ENCODE results near the gene EFNB3. TPM values are rescaled to one million over a fixed set of nuclear protein-coding genes. Genes with fewer than 3 reads are reported as not detected.

Gene EFNB3
- total and polyA plus RNA-seq, 2 of the 8 experiments (the other 6 are each of a cell fraction or from before 2014, with no cell fraction given) = 15.0 to 27.3 TPM

DNA sequence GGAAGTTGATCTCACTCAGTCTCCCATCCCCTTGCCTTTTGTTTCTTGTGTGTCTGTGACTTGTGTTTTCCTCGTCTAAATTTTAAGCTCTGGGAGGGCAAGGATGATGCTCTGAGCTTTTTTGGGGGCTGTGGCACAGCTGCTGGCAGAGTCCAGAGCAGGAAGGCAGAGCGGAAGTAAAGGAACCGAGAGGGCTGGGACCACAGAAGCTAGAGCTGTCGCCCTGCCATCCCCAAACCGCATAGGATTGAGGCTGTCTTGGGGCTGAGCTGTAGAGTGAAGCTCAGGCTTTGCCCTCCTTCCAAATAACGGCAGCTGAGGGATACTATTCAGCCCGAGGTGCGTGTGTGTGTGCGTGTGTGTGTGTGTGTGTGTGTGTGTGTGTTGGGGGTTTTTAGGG, 8.8 kb downstream of the EFNB3 start (continued):
- TF ChIP-seq, protein P1, sequence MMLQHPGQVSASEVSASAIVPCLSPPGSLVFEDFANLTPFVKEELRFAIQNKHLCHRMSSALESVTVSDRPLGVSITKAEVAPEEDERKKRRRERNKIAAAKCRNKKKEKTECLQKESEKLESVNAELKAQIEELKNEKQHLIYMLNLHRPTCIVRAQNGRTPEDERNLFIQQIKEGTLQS (IDR thresholded peaks at IDR 0.05; ENCODE audit: insufficient read depth, low read depth, low read length) = no peak
- no peak for TF ChIP-seq JUN (IDR thresholded peaks at IDR 0.05; ENCODE audit: low read depth, low read length)
- TF ChIP-seq, protein P2, sequence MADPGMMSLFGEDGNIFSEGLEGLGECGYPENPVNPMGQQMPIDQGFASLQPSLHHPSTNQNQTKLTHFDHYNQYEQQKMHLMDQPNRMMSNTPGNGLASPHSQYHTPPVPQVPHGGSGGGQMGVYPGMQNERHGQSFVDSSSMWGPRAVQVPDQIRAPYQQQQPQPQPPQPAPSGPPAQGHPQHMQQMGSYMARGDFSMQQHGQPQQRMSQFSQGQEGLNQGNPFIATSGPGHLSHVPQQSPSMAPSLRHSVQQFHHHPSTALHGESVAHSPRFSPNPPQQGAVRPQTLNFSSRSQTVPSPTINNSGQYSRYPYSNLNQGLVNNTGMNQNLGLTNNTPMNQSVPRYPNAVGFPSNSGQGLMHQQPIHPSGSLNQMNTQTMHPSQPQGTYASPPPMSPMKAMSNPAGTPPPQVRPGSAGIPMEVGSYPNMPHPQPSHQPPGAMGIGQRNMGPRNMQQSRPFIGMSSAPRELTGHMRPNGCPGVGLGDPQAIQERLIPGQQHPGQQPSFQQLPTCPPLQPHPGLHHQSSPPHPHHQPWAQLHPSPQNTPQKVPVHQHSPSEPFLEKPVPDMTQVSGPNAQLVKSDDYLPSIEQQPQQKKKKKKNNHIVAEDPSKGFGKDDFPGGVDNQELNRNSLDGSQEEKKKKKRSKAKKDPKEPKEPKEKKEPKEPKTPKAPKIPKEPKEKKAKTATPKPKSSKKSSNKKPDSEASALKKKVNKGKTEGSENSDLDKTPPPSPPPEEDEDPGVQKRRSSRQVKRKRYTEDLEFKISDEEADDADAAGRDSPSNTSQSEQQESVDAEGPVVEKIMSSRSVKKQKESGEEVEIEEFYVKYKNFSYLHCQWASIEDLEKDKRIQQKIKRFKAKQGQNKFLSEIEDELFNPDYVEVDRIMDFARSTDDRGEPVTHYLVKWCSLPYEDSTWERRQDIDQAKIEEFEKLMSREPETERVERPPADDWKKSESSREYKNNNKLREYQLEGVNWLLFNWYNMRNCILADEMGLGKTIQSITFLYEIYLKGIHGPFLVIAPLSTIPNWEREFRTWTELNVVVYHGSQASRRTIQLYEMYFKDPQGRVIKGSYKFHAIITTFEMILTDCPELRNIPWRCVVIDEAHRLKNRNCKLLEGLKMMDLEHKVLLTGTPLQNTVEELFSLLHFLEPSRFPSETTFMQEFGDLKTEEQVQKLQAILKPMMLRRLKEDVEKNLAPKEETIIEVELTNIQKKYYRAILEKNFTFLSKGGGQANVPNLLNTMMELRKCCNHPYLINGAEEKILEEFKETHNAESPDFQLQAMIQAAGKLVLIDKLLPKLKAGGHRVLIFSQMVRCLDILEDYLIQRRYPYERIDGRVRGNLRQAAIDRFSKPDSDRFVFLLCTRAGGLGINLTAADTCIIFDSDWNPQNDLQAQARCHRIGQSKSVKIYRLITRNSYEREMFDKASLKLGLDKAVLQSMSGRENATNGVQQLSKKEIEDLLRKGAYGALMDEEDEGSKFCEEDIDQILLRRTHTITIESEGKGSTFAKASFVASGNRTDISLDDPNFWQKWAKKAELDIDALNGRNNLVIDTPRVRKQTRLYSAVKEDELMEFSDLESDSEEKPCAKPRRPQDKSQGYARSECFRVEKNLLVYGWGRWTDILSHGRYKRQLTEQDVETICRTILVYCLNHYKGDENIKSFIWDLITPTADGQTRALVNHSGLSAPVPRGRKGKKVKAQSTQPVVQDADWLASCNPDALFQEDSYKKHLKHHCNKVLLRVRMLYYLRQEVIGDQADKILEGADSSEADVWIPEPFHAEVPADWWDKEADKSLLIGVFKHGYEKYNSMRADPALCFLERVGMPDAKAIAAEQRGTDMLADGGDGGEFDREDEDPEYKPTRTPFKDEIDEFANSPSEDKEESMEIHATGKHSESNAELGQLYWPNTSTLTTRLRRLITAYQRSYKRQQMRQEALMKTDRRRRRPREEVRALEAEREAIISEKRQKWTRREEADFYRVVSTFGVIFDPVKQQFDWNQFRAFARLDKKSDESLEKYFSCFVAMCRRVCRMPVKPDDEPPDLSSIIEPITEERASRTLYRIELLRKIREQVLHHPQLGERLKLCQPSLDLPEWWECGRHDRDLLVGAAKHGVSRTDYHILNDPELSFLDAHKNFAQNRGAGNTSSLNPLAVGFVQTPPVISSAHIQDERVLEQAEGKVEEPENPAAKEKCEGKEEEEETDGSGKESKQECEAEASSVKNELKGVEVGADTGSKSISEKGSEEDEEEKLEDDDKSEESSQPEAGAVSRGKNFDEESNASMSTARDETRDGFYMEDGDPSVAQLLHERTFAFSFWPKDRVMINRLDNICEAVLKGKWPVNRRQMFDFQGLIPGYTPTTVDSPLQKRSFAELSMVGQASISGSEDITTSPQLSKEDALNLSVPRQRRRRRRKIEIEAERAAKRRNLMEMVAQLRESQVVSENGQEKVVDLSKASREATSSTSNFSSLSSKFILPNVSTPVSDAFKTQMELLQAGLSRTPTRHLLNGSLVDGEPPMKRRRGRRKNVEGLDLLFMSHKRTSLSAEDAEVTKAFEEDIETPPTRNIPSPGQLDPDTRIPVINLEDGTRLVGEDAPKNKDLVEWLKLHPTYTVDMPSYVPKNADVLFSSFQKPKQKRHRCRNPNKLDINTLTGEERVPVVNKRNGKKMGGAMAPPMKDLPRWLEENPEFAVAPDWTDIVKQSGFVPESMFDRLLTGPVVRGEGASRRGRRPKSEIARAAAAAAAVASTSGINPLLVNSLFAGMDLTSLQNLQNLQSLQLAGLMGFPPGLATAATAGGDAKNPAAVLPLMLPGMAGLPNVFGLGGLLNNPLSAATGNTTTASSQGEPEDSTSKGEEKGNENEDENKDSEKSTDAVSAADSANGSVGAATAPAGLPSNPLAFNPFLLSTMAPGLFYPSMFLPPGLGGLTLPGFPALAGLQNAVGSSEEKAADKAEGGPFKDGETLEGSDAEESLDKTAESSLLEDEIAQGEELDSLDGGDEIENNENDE (IDR thresholded peaks at IDR 0.05; ENCODE audit: insufficient replicate concordance, low read length) = no peak

All from H1 (cell line).